ENCODE results near the gene DDR2.

GRCh38 chr1:162644986-162645314, 12.7 kb downstream of the DDR2 start:
- TF ChIP-seq TCF4 (CRISPR knock-in tag; IDR thresholded peaks at IDR 0.05; ENCODE audit: borderline replicate concordance): no peak
- TF ChIP-seq ZFP3 (CRISPR knock-in tag; IDR thresholded peaks at IDR 0.05): no peak
- TF ChIP-seq GLIS3 (CRISPR knock-in tag; IDR thresholded peaks at IDR 0.05): no peak
- no peak for TF ChIP-seq PATZ1 (CRISPR knock-in tag; IDR thresholded peaks at IDR 0.05; ENCODE audit: borderline replicate concordance)
- no peak for TF ChIP-seq SNAI2 (CRISPR knock-in tag; IDR thresholded peaks at IDR 0.05)
- no peak for TF ChIP-seq ISL1 (CRISPR knock-in tag; IDR thresholded peaks at IDR 0.05)
- TF ChIP-seq ZC3H10 (CRISPR knock-in tag; IDR thresholded peaks at IDR 0.05): no peak
- TF ChIP-seq OSR1 (CRISPR knock-in tag; IDR thresholded peaks at IDR 0.05): no peak
- TF ChIP-seq BACH2 (CRISPR knock-in tag; IDR thresholded peaks at IDR 0.05; ENCODE audit: borderline replicate concordance): no peak
- TF ChIP-seq, protein P1, sequence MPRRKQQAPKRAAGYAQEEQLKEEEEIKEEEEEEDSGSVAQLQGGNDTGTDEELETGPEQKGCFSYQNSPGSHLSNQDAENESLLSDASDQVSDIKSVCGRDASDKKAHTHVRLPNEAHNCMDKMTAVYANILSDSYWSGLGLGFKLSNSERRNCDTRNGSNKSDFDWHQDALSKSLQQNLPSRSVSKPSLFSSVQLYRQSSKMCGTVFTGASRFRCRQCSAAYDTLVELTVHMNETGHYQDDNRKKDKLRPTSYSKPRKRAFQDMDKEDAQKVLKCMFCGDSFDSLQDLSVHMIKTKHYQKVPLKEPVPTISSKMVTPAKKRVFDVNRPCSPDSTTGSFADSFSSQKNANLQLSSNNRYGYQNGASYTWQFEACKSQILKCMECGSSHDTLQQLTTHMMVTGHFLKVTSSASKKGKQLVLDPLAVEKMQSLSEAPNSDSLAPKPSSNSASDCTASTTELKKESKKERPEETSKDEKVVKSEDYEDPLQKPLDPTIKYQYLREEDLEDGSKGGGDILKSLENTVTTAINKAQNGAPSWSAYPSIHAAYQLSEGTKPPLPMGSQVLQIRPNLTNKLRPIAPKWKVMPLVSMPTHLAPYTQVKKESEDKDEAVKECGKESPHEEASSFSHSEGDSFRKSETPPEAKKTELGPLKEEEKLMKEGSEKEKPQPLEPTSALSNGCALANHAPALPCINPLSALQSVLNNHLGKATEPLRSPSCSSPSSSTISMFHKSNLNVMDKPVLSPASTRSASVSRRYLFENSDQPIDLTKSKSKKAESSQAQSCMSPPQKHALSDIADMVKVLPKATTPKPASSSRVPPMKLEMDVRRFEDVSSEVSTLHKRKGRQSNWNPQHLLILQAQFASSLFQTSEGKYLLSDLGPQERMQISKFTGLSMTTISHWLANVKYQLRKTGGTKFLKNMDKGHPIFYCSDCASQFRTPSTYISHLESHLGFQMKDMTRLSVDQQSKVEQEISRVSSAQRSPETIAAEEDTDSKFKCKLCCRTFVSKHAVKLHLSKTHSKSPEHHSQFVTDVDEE (CRISPR knock-in tag; IDR thresholded peaks at IDR 0.05): no peak
- no peak for TF ChIP-seq ZFP30 (CRISPR knock-in tag; IDR thresholded peaks at IDR 0.05)
- TF ChIP-seq RARB (CRISPR knock-in tag; IDR thresholded peaks at IDR 0.05): no peak

All from SK-N-SH treated with all-trans-retinoic acid at 6 μM for 48 hours (cell line).